Measurements from ENCODE around the gene LCE1A.

- TF ChIP-seq CTCF (conservative IDR thresholded peaks at IDR 0.05; ENCODE audit: low read length): no peak
- no peak for TF ChIP-seq EZH2phosphoT487 (IDR thresholded peaks at IDR 0.05; ENCODE audit: borderline replicate concordance, low read depth, low read length)
Measured at GRCh38 chr1:152823294-152823693, 4.0 kb upstream of the LCE1A start.

Data from OCI-LY7 (cell line).